ENCODE results near the gene MASP2.

GRCh38 chr1:11059968-11060830 is 13.2 kb upstream of the MASP2 start, which contains the start of gene SRM:
- TF ChIP-seq CTCF (conservative IDR thresholded peaks at IDR 0.05; ENCODE audit: low read length) (no peak), EZH2phosphoT487 (IDR thresholded peaks at IDR 0.05; ENCODE audit: borderline replicate concordance, low read depth, low read length) (no peak)
